Coronary artery (tissue), 2 donors: Measurements from ENCODE around the gene NAV2.

Experiments
- DNase-seq: peaks from one replicate; pipeline ENCODE4 v3.0.0-alpha.2; 2017; ENCODE audit warnings: low spot score
- H3K27ac ChIP-seq, 2 donors: fragments of 200-600 bp; sonication (generic); one replicate each; pipeline ENCODE4 v1.5.1; 2016 to 2019
- H3K4me3 ChIP-seq: fragments of 200-600 bp; sonication (generic); 2 replicates; pipeline ENCODE4 v1.5.1; 2016; ENCODE audit warnings: mild to moderate bottlenecking, moderate library complexity
- CTCF ChIP-seq: fragments of 200-600 bp; sonication (generic); IDR thresholded peaks from one replicate; pipeline ENCODE4 v1.5.1; 2019; ENCODE audit warnings: antibody characterized with exemption

The NAV2 gene

GRCh38 chr11:20085918-20086317 is 373.3 kb downstream of the NAV2 start:
- DNase-seq = no peak
- TF ChIP-seq CTCF = no peak
- Histone ChIP-seq H3K4me3 (no peak overlapping the region), H3K27ac (no peak overlapping the region)

- no peak for DNase-seq
- H3K27ac ChIP-seq = peak overlapping the region; percentile 4 to 54
- no peak overlapping the region for H3K4me3 ChIP-seq
- no peak for TF ChIP-seq CTCF
These were observed 374.5 kb downstream of the NAV2 start for GRCh38 chr11:20087118-20087521.

- DNase-seq = no peak
- TF ChIP-seq CTCF = no peak
- H3K27ac ChIP-seq = peak overlapping the region in 1 of 2 donors; percentile 54
- no peak overlapping the region for H3K4me3 ChIP-seq
These were observed 376.0 kb downstream of the NAV2 start for GRCh38 chr11:20088397-20089225.

GRCh38 chr11:20089367-20089766 is 376.7 kb downstream of the NAV2 start:
- Histone ChIP-seq H3K4me3 (no peak overlapping the region), H3K27ac (peak overlapping the region; percentile 39 to 72)
- no peak for TF ChIP-seq CTCF

GRCh38 chr11:20089796-20090653 is 377.4 kb downstream of the NAV2 start:
- no peak for DNase-seq
- no peak for TF ChIP-seq CTCF
- H3K27ac ChIP-seq = peak overlapping the region; percentile 39 to 72

More at GRCh38 chr11:20089367-20089766, 376.7 kb downstream of the NAV2 start:
- DNase-seq = no peak

GRCh38 chr11:20090654-20091374 is 378.2 kb downstream of the NAV2 start:
- Histone ChIP-seq H3K27ac (peak overlapping the region in 1 of 2 donors; percentile 27), H3K4me3 (no peak overlapping the region)
- no peak for DNase-seq
- TF ChIP-seq CTCF = no peak

More at GRCh38 chr11:20089796-20090653, 377.4 kb downstream of the NAV2 start:
- H3K4me3 ChIP-seq = no peak overlapping the region
